ENCODE measurements around the gene FILIP1L.

FILIP1L gene

DNA sequence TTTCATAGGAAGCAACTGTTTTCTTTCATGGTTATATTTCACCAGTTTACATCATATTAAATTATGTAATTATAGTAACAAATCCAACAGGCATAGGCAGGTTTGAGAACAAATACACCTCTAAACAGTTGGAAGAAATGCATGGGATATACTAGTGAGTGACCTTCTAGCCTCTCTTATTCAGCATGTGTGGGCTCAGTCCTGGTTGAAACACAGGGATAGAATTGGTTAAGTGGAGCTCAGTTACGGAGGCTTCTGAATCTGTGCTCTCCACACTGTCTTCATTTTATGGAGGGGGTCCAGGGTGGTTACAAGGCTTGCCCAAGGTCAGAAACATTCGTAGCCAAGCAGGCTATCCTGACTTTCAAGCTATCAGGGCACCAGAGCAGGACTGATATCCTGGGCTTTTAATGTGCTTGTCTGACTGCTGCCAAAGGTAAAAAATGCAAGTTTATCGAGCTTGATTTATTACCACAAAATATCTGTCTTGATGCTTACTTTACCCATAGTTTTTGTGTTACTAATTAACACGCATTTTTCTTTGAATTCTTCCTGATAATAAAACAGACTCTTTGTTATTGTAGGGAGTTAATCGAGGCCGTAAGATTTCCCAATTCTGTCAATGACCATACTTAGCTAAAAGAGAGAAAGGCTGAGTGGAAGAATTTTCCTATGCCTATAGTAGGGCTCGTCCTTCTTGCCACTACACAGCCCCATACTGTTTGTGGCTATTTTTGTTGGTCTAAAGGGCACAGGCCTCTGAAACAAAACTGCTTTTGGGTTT is 89.6 kb downstream of the FILIP1L start:
- Mint-ChIP-seq H3K4me1 (ENCODE audit: low read depth) (peaks cover 5% of the 10 kb centered on the region), H3K27ac (no peak overlapping the region), H3K9me3 (no peaks in the 10 kb centered on the region), H3K36me3 (ENCODE audit: low read depth) (no peaks in the 10 kb centered on the region), H3K4me3 (no peak overlapping the region), H3K27me3 (ENCODE audit: low read depth) (no peaks in the 10 kb centered on the region)
- DNase-seq (ENCODE audit: low spot score), result no peak

DNA sequence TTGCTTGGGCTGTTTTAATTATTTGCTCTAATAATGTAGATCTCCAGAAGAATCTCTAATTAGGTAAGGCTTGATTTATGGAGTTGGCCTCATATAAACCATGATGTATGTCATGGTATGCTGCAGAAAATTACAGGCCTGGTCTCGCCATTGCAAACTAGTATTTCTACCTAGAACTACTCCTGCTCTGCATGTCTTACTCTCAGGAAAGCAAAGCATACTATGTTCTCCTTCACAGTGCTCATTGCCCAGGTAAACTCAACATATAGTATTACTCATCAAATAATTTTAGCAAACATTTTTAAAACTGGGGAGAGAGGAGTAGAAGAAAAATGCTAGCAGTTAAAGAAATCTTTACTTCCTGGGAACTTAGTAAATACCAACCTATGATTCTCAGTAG is 90.7 kb downstream of the FILIP1L start:
- Mint-ChIP-seq H3K9me3 (no peaks in the 10 kb centered on the region), H3K36me3 (ENCODE audit: low read depth) (no peaks in the 10 kb centered on the region), H3K4me1 (ENCODE audit: low read depth) (peaks cover 4% of the 10 kb centered on the region), H3K27ac (no peak overlapping the region), H3K4me3 (no peak overlapping the region), H3K27me3 (ENCODE audit: low read depth) (no peaks in the 10 kb centered on the region)
- no peak for DNase-seq (ENCODE audit: low spot score)

DNA sequence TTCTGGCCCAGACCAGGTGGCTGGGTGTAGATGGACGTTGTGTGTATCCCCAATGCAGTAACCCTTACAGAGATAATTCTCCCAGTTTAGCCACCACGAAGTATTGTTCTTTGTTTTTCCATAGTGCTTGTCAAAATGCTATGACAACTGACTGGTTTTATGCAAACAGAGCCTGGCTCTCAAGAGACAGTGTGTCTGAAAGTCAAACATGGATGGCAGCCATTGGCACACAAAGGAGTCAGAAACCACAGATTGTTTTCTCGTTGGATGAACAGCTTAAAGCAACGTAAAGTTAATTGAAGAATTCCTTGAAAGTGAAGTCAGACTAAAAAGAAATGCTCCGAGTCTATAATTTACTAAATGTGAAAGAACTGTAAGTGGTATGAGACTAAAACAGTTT is 91.2 kb downstream of the FILIP1L start:
- H3K36me3 Mint-ChIP-seq (ENCODE audit: low read depth), result no peaks in the 10 kb centered on the region
- H3K27me3 Mint-ChIP-seq (ENCODE audit: low read depth), result no peaks in the 10 kb centered on the region
- no peak overlapping the region for H3K27ac Mint-ChIP-seq
- no peak overlapping the region for H3K4me3 Mint-ChIP-seq
- DNase-seq (ENCODE audit: low spot score), result no peak
- H3K4me1 Mint-ChIP-seq (ENCODE audit: low read depth), result peaks cover 6% of the 10 kb centered on the region
- H3K9me3 Mint-ChIP-seq, result no peaks in the 10 kb centered on the region

DNA sequence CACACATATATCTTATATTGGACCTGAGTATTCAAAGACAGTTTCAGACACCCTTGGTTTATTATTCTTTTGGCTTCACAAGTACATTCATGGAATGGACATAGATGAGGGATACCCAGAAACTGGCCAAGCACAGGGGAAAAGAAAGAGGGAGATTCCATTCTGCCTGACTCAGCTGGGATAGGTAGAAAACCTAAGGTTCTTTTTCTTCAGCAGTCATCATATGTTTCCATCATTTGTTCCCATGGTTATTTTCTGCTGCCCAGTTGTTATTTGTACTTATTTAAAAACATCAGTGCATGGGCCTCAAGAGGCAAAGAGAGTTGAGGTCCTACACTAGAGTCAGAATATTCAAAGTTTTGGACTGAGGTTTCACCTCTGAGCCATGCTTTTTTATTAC is 91.8 kb downstream of the FILIP1L start:
- Mint-ChIP-seq H3K27ac (no peak overlapping the region), H3K27me3 (ENCODE audit: low read depth) (no peaks in the 10 kb centered on the region), H3K4me1 (ENCODE audit: low read depth) (peaks cover 6% of the 10 kb centered on the region), H3K9me3 (no peaks in the 10 kb centered on the region), H3K4me3 (no peak overlapping the region), H3K36me3 (ENCODE audit: low read depth) (no peaks in the 10 kb centered on the region)
- DNase-seq (ENCODE audit: low spot score), result no peak

DNA sequence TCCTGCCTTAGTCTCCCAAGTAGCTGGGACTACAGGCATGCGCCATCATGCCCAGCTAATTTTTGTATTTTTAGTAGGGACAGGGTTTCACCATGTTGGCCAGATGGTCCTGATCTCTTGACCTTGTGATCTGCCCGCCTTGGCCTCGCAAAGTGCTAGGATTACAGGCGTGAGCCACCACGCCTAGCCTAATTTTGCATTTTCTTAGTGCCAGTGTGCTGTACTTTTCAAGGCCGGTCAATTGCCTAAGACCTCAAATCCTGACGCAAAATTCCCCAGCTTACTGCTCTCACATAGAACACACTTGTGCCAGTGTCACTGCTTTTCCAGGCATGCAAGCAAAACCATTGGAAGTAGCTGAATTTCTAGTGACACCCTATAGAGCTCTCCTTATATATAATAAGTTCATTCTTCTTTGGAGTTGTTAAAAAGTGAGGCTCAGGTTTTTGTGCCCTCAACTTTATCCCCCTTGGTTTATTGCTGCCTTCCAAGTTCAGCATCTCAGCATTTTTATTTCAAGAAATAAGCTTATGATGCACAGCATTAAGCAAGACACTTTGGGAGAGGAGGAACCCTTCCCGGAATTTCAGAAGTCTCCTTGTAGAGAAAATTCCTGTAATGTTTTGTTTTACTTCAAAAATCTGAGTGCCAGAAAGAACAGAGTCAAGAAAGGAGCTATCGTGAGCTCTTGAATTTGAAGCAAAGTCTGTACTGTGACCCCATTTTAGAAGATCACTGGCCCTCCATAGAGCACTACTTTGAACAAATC is 93.2 kb downstream of the FILIP1L start:
- Mint-ChIP-seq H3K27ac (no peak overlapping the region), H3K36me3 (ENCODE audit: low read depth) (peaks cover 1% of the 10 kb centered on the region), H3K4me3 (no peak overlapping the region), H3K9me3 (no peaks in the 10 kb centered on the region), H3K27me3 (ENCODE audit: low read depth) (no peaks in the 10 kb centered on the region), H3K4me1 (ENCODE audit: low read depth) (peaks cover 6% of the 10 kb centered on the region)
- DNase-seq (ENCODE audit: low spot score), result no peak

DNA sequence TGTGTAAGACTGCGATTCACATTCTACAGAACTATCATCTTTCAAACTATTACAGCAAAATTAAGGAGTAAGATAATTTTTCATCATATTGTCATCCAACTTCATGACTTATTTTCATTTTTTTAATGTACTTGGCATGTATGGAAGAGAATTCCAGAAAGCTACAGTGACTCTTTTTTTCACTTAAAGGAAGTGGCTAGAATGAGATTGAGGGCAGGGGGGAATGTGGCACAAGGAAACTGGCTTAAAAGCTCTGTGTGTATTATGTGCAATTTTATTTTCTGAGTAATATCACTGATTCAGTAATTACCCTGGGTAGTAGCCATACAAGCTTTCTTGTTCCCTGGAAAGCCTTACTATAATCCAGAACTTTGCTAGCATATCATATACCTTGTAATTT is 94.6 kb downstream of the FILIP1L start:
- H3K9me3 Mint-ChIP-seq, result peaks cover 5% of the 10 kb centered on the region
- H3K27me3 Mint-ChIP-seq (ENCODE audit: low read depth), result no peaks in the 10 kb centered on the region
- peaks cover 6% of the 10 kb centered on the region for H3K4me1 Mint-ChIP-seq (ENCODE audit: low read depth)

DNA sequence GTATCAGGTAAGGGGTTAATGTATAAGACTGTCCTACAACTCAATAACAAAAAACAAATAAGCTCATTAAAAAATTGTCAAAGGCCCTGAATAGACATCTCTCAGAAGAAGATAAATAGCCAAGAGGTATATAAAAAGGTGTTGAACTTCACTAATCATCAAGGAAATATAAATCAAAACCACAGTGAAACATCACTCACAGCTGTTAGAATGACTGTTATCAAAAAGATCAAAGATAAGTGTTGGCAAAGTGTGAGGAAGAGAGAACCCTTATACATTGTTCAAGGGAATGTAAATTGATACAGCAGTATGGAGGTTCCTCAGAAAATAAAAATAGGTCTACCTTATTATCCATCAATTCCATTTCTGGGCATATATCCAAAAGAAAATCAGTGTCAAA is 95.5 kb downstream of the FILIP1L start:
- peaks cover 5% of the 10 kb centered on the region for H3K9me3 Mint-ChIP-seq
- H3K27me3 Mint-ChIP-seq (ENCODE audit: low read depth), result no peaks in the 10 kb centered on the region
- no peak for DNase-seq (ENCODE audit: low spot score)
- H3K36me3 Mint-ChIP-seq (ENCODE audit: low read depth), result peaks cover 4% of the 10 kb centered on the region
- peaks cover 6% of the 10 kb centered on the region for H3K4me1 Mint-ChIP-seq (ENCODE audit: low read depth)
- H3K27ac Mint-ChIP-seq, result no peak overlapping the region
- H3K4me3 Mint-ChIP-seq, result no peak overlapping the region

More for the DNA sequence above, 94.6 kb downstream of the FILIP1L start:
- Mint-ChIP-seq H3K36me3 (ENCODE audit: low read depth) (peaks cover 3% of the 10 kb centered on the region), H3K27ac (no peak overlapping the region), H3K4me3 (no peak overlapping the region)
- DNase-seq (ENCODE audit: low spot score), result no peak

DNA sequence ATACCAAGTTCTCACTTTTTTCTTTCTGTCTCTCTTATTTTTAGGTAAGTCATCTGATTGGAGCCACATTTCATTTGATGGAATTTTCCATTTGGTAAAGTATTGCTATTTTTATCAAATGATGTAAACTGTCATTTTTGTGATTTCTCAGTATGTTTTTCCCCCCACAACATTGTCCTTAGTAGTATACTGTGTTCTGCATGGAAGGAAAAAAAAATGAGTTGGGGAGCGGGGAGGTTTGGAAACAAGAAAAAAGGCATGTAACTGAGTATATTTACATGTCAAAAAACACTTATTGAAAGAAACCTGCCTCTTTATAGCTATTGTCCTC is 104.2 kb downstream of the FILIP1L start:
- Mint-ChIP-seq H3K36me3 (ENCODE audit: low read depth) (peaks cover 12% of the 10 kb centered on the region), H3K4me3 (no peak overlapping the region), H3K9me3 (peaks cover 3% of the 10 kb centered on the region), H3K27ac (no peak overlapping the region), H3K4me1 (ENCODE audit: low read depth) (peaks cover 6% of the 10 kb centered on the region), H3K27me3 (ENCODE audit: low read depth) (no peaks in the 10 kb centered on the region)
- DNase-seq (ENCODE audit: low spot score), result no peak

DNA sequence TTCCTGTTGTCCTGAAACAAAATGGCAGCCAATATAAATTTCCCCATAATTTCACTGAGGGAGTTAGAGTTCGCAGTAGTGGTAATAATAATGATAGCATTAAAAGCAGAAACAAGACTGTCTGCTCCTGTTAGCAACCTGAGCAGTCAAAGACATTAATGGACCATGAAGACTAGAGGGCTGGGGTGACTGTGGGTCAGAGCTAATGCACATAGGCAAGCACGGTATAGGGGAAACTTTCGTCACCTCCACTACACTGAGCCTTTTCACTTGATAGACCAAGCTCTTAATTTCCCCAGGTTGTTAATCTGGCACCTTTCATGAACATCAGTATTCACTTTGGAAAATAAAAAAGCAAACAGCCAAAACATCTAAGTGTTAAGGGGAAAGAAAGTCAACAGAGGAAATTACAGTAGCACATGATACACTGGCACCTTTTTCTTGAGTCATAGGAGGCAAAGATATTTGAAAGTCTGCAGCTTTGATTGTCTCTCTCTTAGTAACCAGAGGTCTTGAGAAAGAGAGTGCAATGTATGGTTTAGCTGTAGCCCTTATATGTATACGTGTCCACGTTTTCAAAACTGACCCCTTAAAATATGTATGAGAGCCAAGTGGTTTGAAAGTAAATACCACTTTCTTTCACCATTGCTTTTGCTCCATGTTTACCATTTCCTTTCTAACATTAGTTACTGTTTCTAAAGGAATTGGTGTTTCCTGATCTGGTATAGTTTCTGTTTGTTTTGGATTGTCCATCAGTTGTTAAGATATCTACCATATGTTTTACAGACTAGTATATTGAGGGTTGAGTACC is 104.8 kb downstream of the FILIP1L start:
- H3K36me3 Mint-ChIP-seq (ENCODE audit: low read depth), result peaks cover 11% of the 10 kb centered on the region
- no peaks in the 10 kb centered on the region for H3K27me3 Mint-ChIP-seq (ENCODE audit: low read depth)
- H3K9me3 Mint-ChIP-seq, result no peaks in the 10 kb centered on the region
- peaks cover 11% of the 10 kb centered on the region for H3K4me1 Mint-ChIP-seq (ENCODE audit: low read depth)
- H3K27ac Mint-ChIP-seq, result no peak overlapping the region
- no peak overlapping the region for H3K4me3 Mint-ChIP-seq
- no peak for DNase-seq (ENCODE audit: low spot score)

DNA sequence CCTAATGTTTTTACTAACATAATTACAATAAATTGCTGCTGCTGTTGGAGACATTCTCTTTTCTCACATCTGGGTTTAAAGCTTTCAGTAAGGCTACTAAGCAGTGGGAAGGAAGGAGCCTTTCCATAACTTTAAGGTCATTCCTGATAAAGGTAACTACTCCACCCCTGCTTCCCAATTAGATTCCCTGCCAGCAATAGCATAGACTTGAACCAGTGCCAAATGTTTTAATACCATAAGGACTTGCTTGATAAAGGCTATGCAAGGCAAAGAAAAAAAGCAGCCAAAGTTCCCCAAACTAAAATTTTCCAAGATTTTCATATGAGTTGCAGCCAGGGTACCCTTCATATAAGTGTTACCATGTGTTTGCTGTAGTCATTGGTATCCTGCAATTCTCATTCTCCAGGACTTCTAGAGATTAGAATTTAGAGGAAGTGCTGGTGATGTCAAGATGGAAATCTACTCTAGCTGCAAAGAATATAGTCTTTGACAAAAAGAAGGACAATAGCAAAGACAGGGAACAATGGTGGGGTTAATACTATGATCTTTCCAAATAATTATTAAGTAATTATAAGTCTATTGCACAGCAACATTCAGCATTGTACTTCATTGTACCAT is 106.1 kb downstream of the FILIP1L start:
- H3K36me3 Mint-ChIP-seq (ENCODE audit: low read depth), result peaks cover 13% of the 10 kb centered on the region
- H3K4me3 Mint-ChIP-seq, result no peak overlapping the region
- H3K27ac Mint-ChIP-seq, result no peak overlapping the region
- H3K9me3 Mint-ChIP-seq, result no peaks in the 10 kb centered on the region
- no peak for DNase-seq (ENCODE audit: low spot score)
- H3K27me3 Mint-ChIP-seq (ENCODE audit: low read depth), result no peaks in the 10 kb centered on the region
- H3K4me1 Mint-ChIP-seq (ENCODE audit: low read depth), result peaks cover 16% of the 10 kb centered on the region

DNA sequence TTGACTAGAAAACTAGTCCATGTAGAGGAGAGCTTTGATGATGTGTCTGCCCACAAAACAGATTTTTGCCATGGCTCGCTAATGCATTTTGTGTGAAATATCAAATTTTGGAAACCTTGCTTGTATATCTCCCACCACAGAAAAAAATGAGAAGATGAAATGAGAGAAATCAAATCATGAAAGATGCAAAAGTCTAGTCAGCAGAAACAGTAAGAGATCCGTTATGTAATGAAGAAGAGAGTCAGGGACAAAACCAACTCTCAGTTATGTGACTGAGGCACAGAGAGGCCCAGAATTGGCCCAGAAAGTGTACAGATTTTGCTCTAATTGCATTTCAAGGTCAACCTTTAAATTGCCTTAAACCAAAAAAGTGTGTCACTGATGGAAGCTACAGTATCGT is 107.0 kb downstream of the FILIP1L start:
- Mint-ChIP-seq H3K9me3 (no peaks in the 10 kb centered on the region), H3K4me3 (no peak overlapping the region), H3K36me3 (ENCODE audit: low read depth) (peaks cover 13% of the 10 kb centered on the region), H3K27me3 (ENCODE audit: low read depth) (no peaks in the 10 kb centered on the region), H3K27ac (no peak overlapping the region), H3K4me1 (ENCODE audit: low read depth) (peaks cover 18% of the 10 kb centered on the region)
- DNase-seq (ENCODE audit: low spot score), result no peak

DNA sequence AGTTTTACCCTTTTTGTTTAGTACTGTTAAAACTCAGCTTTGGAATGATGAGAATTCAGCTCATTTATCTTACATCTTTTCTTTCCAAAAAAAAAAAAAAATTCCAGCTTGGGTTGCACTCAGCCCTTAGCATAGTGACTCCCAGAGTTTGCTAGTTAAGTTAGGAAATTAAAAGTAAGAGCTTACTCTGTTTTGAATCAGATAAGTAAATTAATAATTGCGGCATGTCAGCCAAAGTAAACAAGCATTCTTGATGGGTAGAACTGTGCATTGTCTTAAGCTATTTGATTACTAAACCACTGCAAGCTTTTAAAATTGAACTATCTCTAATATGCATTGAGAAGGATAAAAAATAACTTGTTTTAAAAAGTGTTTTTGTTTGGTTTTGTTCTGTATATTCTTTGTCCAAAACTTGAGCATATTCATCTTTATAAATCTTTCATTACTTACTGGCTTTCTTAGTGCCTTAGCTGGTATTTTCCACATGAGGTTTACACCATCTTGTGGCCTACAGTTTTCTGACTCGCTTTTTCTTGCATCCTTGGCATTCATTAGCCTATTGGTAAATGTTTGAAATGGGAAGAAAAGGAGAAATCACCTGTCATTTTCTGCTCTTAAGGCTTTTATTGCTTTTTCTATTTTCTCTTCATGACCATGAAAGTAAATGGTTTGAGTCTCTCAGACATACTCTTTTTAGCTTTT is 107.6 kb downstream of the FILIP1L start:
- H3K27me3 Mint-ChIP-seq (ENCODE audit: low read depth), result no peaks in the 10 kb centered on the region
- no peaks in the 10 kb centered on the region for H3K9me3 Mint-ChIP-seq
- no peak for DNase-seq (ENCODE audit: low spot score)

DNA sequence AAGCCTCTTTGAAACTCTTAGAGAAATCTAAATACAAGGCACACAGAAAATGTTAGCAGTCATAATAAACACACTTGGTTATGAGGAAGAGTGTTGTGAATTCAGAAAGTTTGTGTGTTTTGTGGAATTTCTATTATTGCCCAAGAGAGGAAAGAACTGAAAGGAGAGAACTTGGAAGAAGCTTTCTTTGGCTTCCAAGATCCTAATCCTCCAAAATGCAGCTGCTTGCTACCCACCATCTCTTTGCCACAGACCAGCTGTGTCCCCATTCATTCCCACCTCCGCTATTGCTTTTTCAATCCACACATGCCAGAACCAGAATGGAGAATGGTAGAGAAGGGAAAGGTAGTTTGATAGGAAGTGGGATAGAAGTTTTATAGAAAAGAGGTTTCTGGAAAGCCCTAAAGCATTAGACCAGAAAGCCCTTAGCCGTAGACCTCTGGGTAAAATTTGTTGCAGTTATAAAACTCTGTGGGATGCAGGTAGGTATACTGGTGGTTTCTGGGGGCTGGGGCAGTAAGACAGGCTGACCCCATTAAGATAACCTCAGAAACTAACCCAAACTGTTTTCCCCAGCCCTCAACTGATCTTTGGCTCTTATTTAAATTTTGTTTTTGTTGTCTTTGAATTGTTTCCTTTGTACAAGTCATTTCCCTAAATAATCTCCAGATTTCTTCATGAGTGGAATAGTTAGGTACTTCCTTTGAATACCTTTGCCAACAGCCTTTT is 108.5 kb downstream of the FILIP1L start:
- Mint-ChIP-seq H3K27ac (no peak overlapping the region), H3K36me3 (ENCODE audit: low read depth) (peaks cover 10% of the 10 kb centered on the region), H3K4me3 (no peak overlapping the region), H3K9me3 (no peaks in the 10 kb centered on the region), H3K27me3 (ENCODE audit: low read depth) (no peaks in the 10 kb centered on the region), H3K4me1 (ENCODE audit: low read depth) (peaks cover 18% of the 10 kb centered on the region)
- DNase-seq (ENCODE audit: low spot score), result no peak

More for the DNA sequence above, 107.6 kb downstream of the FILIP1L start:
- Mint-ChIP-seq H3K4me3 (no peak overlapping the region), H3K4me1 (ENCODE audit: low read depth) (peaks cover 18% of the 10 kb centered on the region), H3K27ac (no peak overlapping the region), H3K36me3 (ENCODE audit: low read depth) (peaks cover 13% of the 10 kb centered on the region)

Measured in T-helper 2 cell treated with Interferon-gamma antibody and Interleukin-4, amounts not matched to agents 5 μg/mL and 100 μg/mL, for 36 hours (primary cell).